NB4 (cell line): ENCODE data around the gene GFOD1.

Experiments used
- POLR2A ChIP-seq: IDR thresholded peaks from 2 replicates; pipeline ENCODE4 v1.6.1; 2011; ENCODE audit warnings: mild to moderate bottlenecking; ENCODE audit not compliant: insufficient read length; ENCODE audit errors: extremely low read depth
- TF ChIP-seq, protein P1 (sequence below): IDR thresholded peaks from one replicate; pipeline ENCODE4 v1.5.1; 2012; ENCODE audit warnings: low read depth, low read length
- TF ChIP-seq, protein P2 (sequence below): IDR thresholded peaks from 2 replicates; pipeline ENCODE4 v1.6.1; 2011; ENCODE audit warnings: low read depth, low read length

DNA sequence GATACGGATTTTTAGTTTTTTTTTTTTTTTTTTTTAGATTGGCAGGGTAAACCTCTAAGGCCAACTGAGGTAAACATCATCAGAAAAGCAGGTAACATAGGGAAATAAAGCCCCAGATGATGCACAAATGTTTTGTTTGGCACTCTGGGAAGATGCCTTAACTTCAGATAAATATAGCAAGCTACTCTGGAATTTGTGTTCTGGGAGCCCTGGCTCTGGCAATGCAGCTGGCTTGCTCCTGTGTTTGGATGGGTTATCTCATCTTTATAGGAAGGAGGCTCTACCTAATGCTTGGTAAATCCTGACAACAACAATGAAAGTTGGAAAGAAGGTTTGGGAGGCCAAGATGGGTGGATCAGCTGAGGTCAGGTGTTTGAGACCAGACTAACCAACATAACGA, 77.4 kb downstream of the GFOD1 start:
- TF ChIP-seq, protein P1, sequence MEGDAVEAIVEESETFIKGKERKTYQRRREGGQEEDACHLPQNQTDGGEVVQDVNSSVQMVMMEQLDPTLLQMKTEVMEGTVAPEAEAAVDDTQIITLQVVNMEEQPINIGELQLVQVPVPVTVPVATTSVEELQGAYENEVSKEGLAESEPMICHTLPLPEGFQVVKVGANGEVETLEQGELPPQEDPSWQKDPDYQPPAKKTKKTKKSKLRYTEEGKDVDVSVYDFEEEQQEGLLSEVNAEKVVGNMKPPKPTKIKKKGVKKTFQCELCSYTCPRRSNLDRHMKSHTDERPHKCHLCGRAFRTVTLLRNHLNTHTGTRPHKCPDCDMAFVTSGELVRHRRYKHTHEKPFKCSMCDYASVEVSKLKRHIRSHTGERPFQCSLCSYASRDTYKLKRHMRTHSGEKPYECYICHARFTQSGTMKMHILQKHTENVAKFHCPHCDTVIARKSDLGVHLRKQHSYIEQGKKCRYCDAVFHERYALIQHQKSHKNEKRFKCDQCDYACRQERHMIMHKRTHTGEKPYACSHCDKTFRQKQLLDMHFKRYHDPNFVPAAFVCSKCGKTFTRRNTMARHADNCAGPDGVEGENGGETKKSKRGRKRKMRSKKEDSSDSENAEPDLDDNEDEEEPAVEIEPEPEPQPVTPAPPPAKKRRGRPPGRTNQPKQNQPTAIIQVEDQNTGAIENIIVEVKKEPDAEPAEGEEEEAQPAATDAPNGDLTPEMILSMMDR, result no peak
- no peak for TF ChIP-seq POLR2A
- TF ChIP-seq, protein P2, sequence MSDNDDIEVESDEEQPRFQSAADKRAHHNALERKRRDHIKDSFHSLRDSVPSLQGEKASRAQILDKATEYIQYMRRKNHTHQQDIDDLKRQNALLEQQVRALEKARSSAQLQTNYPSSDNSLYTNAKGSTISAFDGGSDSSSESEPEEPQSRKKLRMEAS, result no peak
